Vagina (tissue), 2 donors: ENCODE measurements around the gene ATG5.

ENCODE experiments used
- CTCF ChIP-seq, 3 experiments: fragments of 450-650 bp in 2 of 3; fragments of 200-600 bp in 1 of 3; sonication (generic) in 1 of 3; IDR thresholded peaks; one replicate each; pipeline ENCODE4 v1.5.1; 2017 to 2019; ENCODE audit warnings: antibody characterized with exemption in 3 of 3, mild to moderate bottlenecking in 2 of 3, moderate library complexity in 2 of 3
- POLR2A ChIP-seq, 2 donors: fragments of 450-650 bp; IDR thresholded peaks; one replicate each; pipeline ENCODE4 v1.6.1; 2017; ENCODE audit warnings: antibody characterized with exemption in 2 of 2, mild to moderate bottlenecking in 2 of 2, moderate library complexity in 2 of 2

- TF ChIP-seq CTCF (IDR thresholded peaks at IDR 0.05) = no peak
- TF ChIP-seq POLR2A (IDR thresholded peaks at IDR 0.05) = no peak
These were observed 44.5 kb downstream of the ATG5 start for GRCh38 chr6:106281088-106281487.
